Stimulated activated CD8-positive, alpha-beta memory T cell treated with anti-CD3 and anti-CD28 coated beads, Interleukin-15, amount 100 ng/mL, for 48 hours (primary cell): ENCODE results near the gene GASK1B.

Source experiments
- DNase-seq, 2 donors: peaks; one replicate each; pipeline ENCODE4 v3.0.0-alpha.2; 2020; ENCODE audit warnings: low read depth in 2 of 2

GASK1B gene

GRCh38 chr4:158172261-158173258, at the start of gene GASK1B:
Gene GASK1B, minus strand, starts transcription at chr4:158173025. Its CDS starts 1,650 bp downstream, at chr4:158171375.
- no peak for DNase-seq

GRCh38 chr4:158219623-158220022, 46.8 kb upstream of the GASK1B start:
- DNase-seq, result no peak

- DNase-seq, result no peak
Observed at GRCh38 chr4:158217763-158218162, 44.9 kb upstream of the GASK1B start.

- no peak for DNase-seq
Observed at GRCh38 chr4:158214856-158215255, 42.0 kb upstream of the GASK1B start.

GRCh38 chr4:158213466-158213865, 40.6 kb upstream of the GASK1B start:
- DNase-seq, result no peak

- no peak for DNase-seq
Observed at GRCh38 chr4:158211222-158211621, 38.4 kb upstream of the GASK1B start.

GRCh38 chr4:158209825-158210807, 37.3 kb upstream of the GASK1B start, which contains the start of gene TMEM144:
Gene TMEM144, plus strand, starts transcription at chr4:158210486. Its CDS starts 2,182 bp downstream, at chr4:158212668.
- DNase-seq, result peak; percentile 39 to 43

- no peak for DNase-seq
Observed at GRCh38 chr4:158208963-158209640, 36.3 kb upstream of the GASK1B start.

- DNase-seq, result no peak
Observed at GRCh38 chr4:158203929-158204328, 31.1 kb upstream of the GASK1B start.

GRCh38 chr4:158203436-158203835, 30.6 kb upstream of the GASK1B start:
- no peak for DNase-seq

GRCh38 chr4:158202481-158202880, 29.7 kb upstream of the GASK1B start:
- DNase-seq, result no peak

GRCh38 chr4:158201876-158202275, 29.1 kb upstream of the GASK1B start:
- no peak for DNase-seq

GRCh38 chr4:158201322-158201721, 28.5 kb upstream of the GASK1B start:
- no peak for DNase-seq

GRCh38 chr4:158200214-158200613, 27.4 kb upstream of the GASK1B start:
- DNase-seq, result no peak

- no peak for DNase-seq
Observed at GRCh38 chr4:158197194-158197776, 24.5 kb upstream of the GASK1B start.

- no peak for DNase-seq
Observed at GRCh38 chr4:158195297-158195696, 22.5 kb upstream of the GASK1B start.

- DNase-seq, result no peak
Observed at GRCh38 chr4:158193171-158193749, 20.4 kb upstream of the GASK1B start.

GRCh38 chr4:158192439-158193158, 19.8 kb upstream of the GASK1B start:
- no peak for DNase-seq

GRCh38 chr4:158190718-158191117, 17.9 kb upstream of the GASK1B start:
- DNase-seq, result no peak

- no peak for DNase-seq
Observed at GRCh38 chr4:158189422-158189821, 16.6 kb upstream of the GASK1B start.
